Cardiac fibroblast (primary cell): Measurements from ENCODE around the gene P2RX7.

Source experiments
- DNase-seq, 2 donors: peaks; one replicate each; pipeline versions ENCODE4 v3.0.0 to v3.0.0-alpha.2; 2010; ENCODE audit warnings: low read depth in 2 of 2
- H3K4me3 ChIP-seq, 2 donors: replicated peaks in 1 of 2; 1 replicate in 1 of 2; 2 replicates in 1 of 2; pipeline ENCODE4 v1.5.1; 2011; ENCODE audit warnings: low read depth in 2 of 2, low read length in 2 of 2, mild to moderate bottlenecking in 2 of 2, moderate library complexity in 1 of 2
- TF ChIP-seq, protein P1 (sequence below): IDR thresholded peaks from one replicate; pipeline ENCODE4 v1.5.1; 2011; ENCODE audit warnings: low read depth, mild to moderate bottlenecking, low read length, inconsistent platforms

The P2RX7 gene

DNA sequence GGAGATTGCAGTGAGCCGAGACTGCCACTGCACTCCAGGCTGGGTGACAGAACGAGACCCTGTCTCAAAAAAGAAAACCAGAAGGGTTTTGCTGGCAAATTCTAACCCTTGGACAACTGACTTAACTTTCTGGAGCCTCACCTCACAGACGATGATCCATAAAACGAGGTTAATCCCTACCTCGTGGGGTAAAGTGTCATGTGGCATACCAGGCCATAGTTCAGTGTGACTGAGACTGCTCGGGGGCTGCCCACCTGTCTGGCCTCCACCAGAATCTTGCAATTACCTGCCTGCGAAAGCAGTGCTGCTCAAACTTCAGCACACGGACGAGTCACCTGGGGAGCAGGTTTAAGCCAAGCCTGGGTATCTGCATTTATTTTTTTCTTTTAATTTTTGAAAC lies 104.1 kb downstream of the P2RX7 start:
- no peak for DNase-seq
- H3K4me3 ChIP-seq = no peak overlapping the region
- TF ChIP-seq, protein P1, sequence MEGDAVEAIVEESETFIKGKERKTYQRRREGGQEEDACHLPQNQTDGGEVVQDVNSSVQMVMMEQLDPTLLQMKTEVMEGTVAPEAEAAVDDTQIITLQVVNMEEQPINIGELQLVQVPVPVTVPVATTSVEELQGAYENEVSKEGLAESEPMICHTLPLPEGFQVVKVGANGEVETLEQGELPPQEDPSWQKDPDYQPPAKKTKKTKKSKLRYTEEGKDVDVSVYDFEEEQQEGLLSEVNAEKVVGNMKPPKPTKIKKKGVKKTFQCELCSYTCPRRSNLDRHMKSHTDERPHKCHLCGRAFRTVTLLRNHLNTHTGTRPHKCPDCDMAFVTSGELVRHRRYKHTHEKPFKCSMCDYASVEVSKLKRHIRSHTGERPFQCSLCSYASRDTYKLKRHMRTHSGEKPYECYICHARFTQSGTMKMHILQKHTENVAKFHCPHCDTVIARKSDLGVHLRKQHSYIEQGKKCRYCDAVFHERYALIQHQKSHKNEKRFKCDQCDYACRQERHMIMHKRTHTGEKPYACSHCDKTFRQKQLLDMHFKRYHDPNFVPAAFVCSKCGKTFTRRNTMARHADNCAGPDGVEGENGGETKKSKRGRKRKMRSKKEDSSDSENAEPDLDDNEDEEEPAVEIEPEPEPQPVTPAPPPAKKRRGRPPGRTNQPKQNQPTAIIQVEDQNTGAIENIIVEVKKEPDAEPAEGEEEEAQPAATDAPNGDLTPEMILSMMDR = no peak

DNA sequence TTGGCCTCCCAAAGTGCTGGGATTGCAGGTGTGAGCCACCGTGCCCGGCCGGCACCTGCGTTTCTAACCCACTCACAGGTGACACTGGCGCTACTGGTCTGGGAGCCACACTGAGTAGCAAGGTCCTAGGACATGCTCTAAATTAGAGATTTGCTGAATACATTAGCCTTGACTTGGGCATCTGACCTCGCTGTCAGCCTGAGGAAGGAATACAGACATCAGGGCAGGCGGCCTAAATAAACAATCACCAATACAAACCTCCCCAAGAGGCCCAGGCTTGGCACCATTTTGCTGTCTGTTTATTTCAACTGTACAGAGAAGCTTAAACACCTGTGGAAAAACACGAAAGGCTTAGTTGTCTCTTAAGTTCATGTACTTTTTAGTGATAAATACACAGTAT lies 104.7 kb downstream of the P2RX7 start:
- TF ChIP-seq, protein P1 = no peak
- H3K4me3 ChIP-seq = no peak overlapping the region
- DNase-seq = no peak
